HepG2 (cell line): Measurements from ENCODE around the gene ADAMTS17. TPM values are rescaled to one million over a fixed set of nuclear protein-coding genes. Genes with fewer than 3 reads are reported as not detected.

ENCODE experiments used
- ATAC-seq: fragments of 200-7000 bp; cut with Tn5 transposase; 3 replicates; pipeline ENCODE4 v1.9.1; 2020; ENCODE audit warnings: mild to moderate bottlenecking, moderate library complexity
- BruUV-seq: library from RNA; stranded (reverse); fragments of 400-500 nt; replicated peaks from 2 replicates; lab custom pipeline; 2021; lab: Mats Ljungman, UMichigan
- CTCF ChIA-PET: fragments of 300-600 bp; formaldehyde crosslinking; extraction: SDS; loops from one replicate; lab custom pipeline; 2021; ENCODE audit warnings: low total read pairs, inconsistent platforms, low intra/inter-chr PET ratio; lab: Yijun Ruan, JAX
- POLR2A ChIA-PET: fragments of 350-600 bp; sonication (Branson Sonifier 250); formaldehyde crosslinking; loops from one replicate; lab custom pipeline; 2020; ENCODE audit warnings: antibody characterized with exemption, inconsistent platforms; lab: Yijun Ruan, JAX
- DNase-seq: peaks from one replicate; pipeline ENCODE4 v3.0.0-alpha.2; 2015; ENCODE audit warnings: low spot score
- FAIRE-seq: peaks from 3 replicates; lab custom pipeline; 2011; peaks lifted over from hg19 to GRCh38; lab: Jason Lieb, UNC
- H2AFZ ChIP-seq: one replicate; pipeline ENCODE4 v1.6.1; 2011; ENCODE audit warnings: low read length, inconsistent platforms
- H3K27ac ChIP-seq: fragments of 300-600 bp; 3 replicates; pipeline ENCODE4 v1.8.0; 2011; ENCODE audit warnings: mixed run types, mild to moderate bottlenecking, mixed read lengths, low read length, inconsistent platforms; ENCODE audit not compliant: insufficient read depth; ENCODE audit errors: extremely low read length
- H3K27me3 ChIP-seq, 2 experiments: fragments of 200-600 bp in 1 of 2; 2 replicates in 1 of 2; 3 replicates in 1 of 2; pipeline versions ENCODE4 v1.6.0 to v1.8.0; 2011; ENCODE audit warnings: low read length in 2 of 2, mild to moderate bottlenecking in 2 of 2, moderate library complexity in 2 of 2, inconsistent platforms in 1 of 2; ENCODE audit not compliant: insufficient read depth in 2 of 2, control insufficient read depth in 1 of 2
- H3K36me3 ChIP-seq, 2 experiments: fragments of 200-600 bp in 1 of 2; replicated peaks in 1 of 2; 2 replicates in 1 of 2; 3 replicates in 1 of 2; pipeline versions ENCODE4 v1.5.1 to v1.8.0; 2011; ENCODE audit warnings: low read length in 2 of 2, inconsistent platforms in 1 of 2; ENCODE audit not compliant: insufficient read depth in 2 of 2, control insufficient read depth in 1 of 2
- H3K4me1 ChIP-seq: 2 replicates; pipeline ENCODE4 v1.5.1; 2012; ENCODE audit warnings: low read length, inconsistent platforms; ENCODE audit not compliant: insufficient read depth
- H3K4me2 ChIP-seq: 2 replicates; pipeline ENCODE4 v1.6.0; 2011; ENCODE audit warnings: low read depth, low read length, inconsistent platforms
- H3K4me3 ChIP-seq, 3 experiments: fragments of 200-600 bp in 1 of 3; sonication (generic), shearing (Covaris generic) in 1 of 3; replicated peaks in 1 of 3; 2 replicates each; pipeline ENCODE4 v1.5.1; 2011 to 2016; ENCODE audit warnings: low read length in 3 of 3, inconsistent platforms in 2 of 3, low read depth in 2 of 3, mild to moderate bottlenecking in 2 of 3, control low read depth in 1 of 3, mixed read lengths in 1 of 3; ENCODE audit not compliant: insufficient read depth in 1 of 3
- H3K79me2 ChIP-seq: one replicate; pipeline ENCODE4 v1.6.1; 2011; ENCODE audit warnings: low read length, inconsistent platforms; ENCODE audit not compliant: insufficient read depth
- H3K9ac ChIP-seq: 2 replicates; pipeline ENCODE4 v1.6.0; 2011; ENCODE audit warnings: mild to moderate bottlenecking, low read depth, low read length, inconsistent platforms; ENCODE audit not compliant: insufficient read depth
- H3K9me3 ChIP-seq: 2 replicates; pipeline ENCODE4 v1.5.1; 2012; ENCODE audit warnings: mild to moderate bottlenecking, low read length
- H4K20me1 ChIP-seq: 2 replicates; pipeline ENCODE4 v1.6.0; 2011; ENCODE audit warnings: inconsistent platforms, mild to moderate bottlenecking, low read length, moderate library complexity; ENCODE audit not compliant: insufficient read depth
- ARNT ChIP-seq: fragments of 450-650 bp; IDR thresholded peaks from 2 replicates; pipeline ENCODE4 v1.6.1; 2017
- BORCS8-MEF2B ChIP-seq: sonication (generic); formaldehyde crosslinking; IDR thresholded peaks from 2 replicates; pipeline ENCODE4 v1.8.0; 2022; ENCODE audit warnings: mild to moderate bottlenecking, missing genetic modification reagents
- HOXA3 ChIP-seq: sonication (generic); formaldehyde crosslinking; IDR thresholded peaks from 2 replicates; pipeline ENCODE4 v1.5.0; 2020; ENCODE audit warnings: missing genetic modification reagents
- JDP2 ChIP-seq: sonication (generic); formaldehyde crosslinking; IDR thresholded peaks from 2 replicates; pipeline ENCODE4 v1.8.1; 2022; ENCODE audit warnings: missing genetic modification reagents, borderline replicate concordance
- MEIS1 ChIP-seq: sonication (generic); formaldehyde crosslinking; IDR thresholded peaks from 2 replicates; pipeline ENCODE4 v1.9.0; 2021; ENCODE audit warnings: mild to moderate bottlenecking, missing genetic modification reagents, moderate library complexity, borderline replicate concordance
- MXI1 ChIP-seq: IDR thresholded peaks from 3 replicates; pipeline ENCODE4 v1.6.1; 2012; ENCODE audit warnings: low read depth, low read length, inconsistent platforms, borderline replicate concordance
- NFIC ChIP-seq: IDR thresholded peaks from 2 replicates; pipeline ENCODE4 v1.6.1; 2012; ENCODE audit warnings: mild to moderate bottlenecking, low read length, inconsistent platforms
- NFYB ChIP-seq: sonication (generic); formaldehyde crosslinking; IDR thresholded peaks from 2 replicates; pipeline ENCODE4 v1.4.0; 2020; ENCODE audit warnings: missing genetic modification reagents
- PAWR ChIP-seq: sonication (generic); formaldehyde crosslinking; IDR thresholded peaks from 2 replicates; pipeline ENCODE4 v1.4.0; 2020; ENCODE audit warnings: missing genetic modification reagents, mild to moderate bottlenecking, borderline replicate concordance
- PHF20 ChIP-seq: sonication (generic); formaldehyde crosslinking; IDR thresholded peaks from 2 replicates; pipeline ENCODE4 v1.5.0; 2020; ENCODE audit warnings: mild to moderate bottlenecking, missing genetic modification reagents
- PHF21A ChIP-seq: sonication (generic); formaldehyde crosslinking; IDR thresholded peaks from 2 replicates; pipeline ENCODE4 v1.5.0; 2020; ENCODE audit warnings: mild to moderate bottlenecking, missing genetic modification reagents
- SAP130 ChIP-seq: IDR thresholded peaks from 2 replicates; pipeline ENCODE4 v1.6.1; 2016; ENCODE audit warnings: low read depth
- ZFAT ChIP-seq: sonication (generic); formaldehyde crosslinking; conservative IDR thresholded peaks from 2 replicates; pipeline ENCODE4 v1.8.1; 2023; ENCODE audit warnings: missing genetic modification reagents, inconsistent platforms
- ZNF205 ChIP-seq: IDR thresholded peaks from 2 replicates; pipeline ENCODE4 v1.6.1; 2018; ENCODE audit warnings: missing biosample characterization, missing genetic modification reagents
- ZNF891 ChIP-seq: sonication (generic); formaldehyde crosslinking; IDR thresholded peaks from 2 replicates; pipeline ENCODE4 v1.5.0; 2020; ENCODE audit warnings: mild to moderate bottlenecking, missing genetic modification reagents
- WGBS: methylation state at CpG from one replicate; pipeline ENCODE4 v1.1.6; 2017; ENCODE audit warnings: low lambda C conversion rate; 5-methylcytosine and 5-hydroxymethylcytosine counted together
- in situ Hi-C: cut with HindIII; loops from 2 replicates; pipeline ENCODE4 v1.10.0; 2017; ENCODE audit warnings: low pct_unique_long_range_greater_than_20kb; ENCODE audit not compliant: extremely low pct_ligation_motif_present
- intact Hi-C: fragments of 100-400 bp; cut with micrococcal nuclease; formaldehyde crosslinking; loops from one replicate; pipeline ENCODE4 v1.10.0; 2022; ENCODE audit not compliant: unreplicated experiment
- polyA plus RNA-seq, 8 experiments: library from polyadenylated mRNA; depleted of rRNA in 3 of 8; stranded (reverse) in 7 of 8; unstranded in 1 of 8; fragments of >200 nt; fragmentation: Illumina TruSeq in 4 of 8; extraction: Trizol in 4 of 8; gene quantifications; 2 replicates each; pipeline versions ENCODE4 v1.2.1 to v1.2.3, GENCODE V29; 2011 to 2016; ENCODE audit warnings: low read depth in 4 of 8, missing spikeins in 1 of 8, mixed read lengths in 1 of 8; ENCODE audit not compliant: insufficient read depth in 1 of 8
- total RNA-seq, 5 experiments: library from RNA; depleted of rRNA; stranded (reverse); fragments of >200 nt; fragmentation: Illumina TruSeq; extraction: Trizol; gene quantifications; 2 replicates each; pipeline ENCODE4 v1.2.3, GENCODE V29; 2016; ENCODE audit warnings: low read depth in 1 of 5
- TF ChIP-seq, protein P1 (sequence below), 2 experiments: sonication (generic) in 1 of 2; formaldehyde crosslinking in 1 of 2; IDR thresholded peaks; 2 replicates each; pipeline versions ENCODE4 v1.4.0 to v1.6.1; 2018 to 2020; ENCODE audit warnings: missing genetic modification reagents in 2 of 2, borderline replicate concordance in 1 of 2, low read depth in 1 of 2, mild to moderate bottlenecking in 1 of 2, missing biosample characterization in 1 of 2
- TF ChIP-seq, protein P2 (sequence below): sonication (generic); formaldehyde crosslinking; IDR thresholded peaks from 2 replicates; pipeline ENCODE4 v1.5.0; 2020; ENCODE audit warnings: missing genetic modification reagents

ADAMTS17 gene
- total and polyA plus RNA-seq, 2 of the 13 experiments (the other 11 are each of a cell fraction or from before 2014, with no cell fraction given) = 0.02 to 0.04 TPM

DNA sequence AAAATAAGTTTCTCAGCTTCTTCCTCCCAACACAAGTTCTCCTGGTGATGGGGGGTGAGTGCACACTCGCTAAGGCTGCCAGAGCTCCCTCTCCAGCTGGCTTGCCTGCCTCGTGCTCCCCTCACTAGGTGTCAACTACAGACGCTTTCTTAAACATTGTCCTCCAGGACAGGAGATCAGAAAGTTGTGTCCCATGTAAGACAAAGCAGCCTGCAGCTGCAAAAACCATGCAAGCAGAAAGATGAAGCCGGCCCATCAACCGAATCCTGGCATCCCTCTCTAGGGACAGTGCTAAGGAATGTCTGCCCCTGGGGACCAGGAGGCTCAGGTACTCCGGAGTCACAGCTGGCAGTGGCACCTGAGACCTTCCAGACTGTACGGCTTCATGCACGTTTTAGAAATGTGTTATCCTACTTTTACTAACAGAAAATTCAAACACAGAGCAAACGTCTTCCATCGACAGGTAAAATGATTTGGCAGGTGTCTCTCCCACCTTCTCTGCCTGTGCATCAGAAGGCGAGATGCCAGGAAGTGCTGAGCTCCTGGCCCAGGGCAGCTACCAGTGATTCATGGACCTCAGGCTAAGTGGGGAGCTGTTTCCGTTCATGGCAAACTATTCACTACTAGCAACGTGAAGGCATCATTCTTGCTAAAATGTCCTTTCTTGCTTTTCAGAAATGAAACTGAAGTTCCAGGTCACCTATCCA is 246.1 kb downstream of the ADAMTS17 start (continued):
- TF ChIP-seq, protein P1, sequence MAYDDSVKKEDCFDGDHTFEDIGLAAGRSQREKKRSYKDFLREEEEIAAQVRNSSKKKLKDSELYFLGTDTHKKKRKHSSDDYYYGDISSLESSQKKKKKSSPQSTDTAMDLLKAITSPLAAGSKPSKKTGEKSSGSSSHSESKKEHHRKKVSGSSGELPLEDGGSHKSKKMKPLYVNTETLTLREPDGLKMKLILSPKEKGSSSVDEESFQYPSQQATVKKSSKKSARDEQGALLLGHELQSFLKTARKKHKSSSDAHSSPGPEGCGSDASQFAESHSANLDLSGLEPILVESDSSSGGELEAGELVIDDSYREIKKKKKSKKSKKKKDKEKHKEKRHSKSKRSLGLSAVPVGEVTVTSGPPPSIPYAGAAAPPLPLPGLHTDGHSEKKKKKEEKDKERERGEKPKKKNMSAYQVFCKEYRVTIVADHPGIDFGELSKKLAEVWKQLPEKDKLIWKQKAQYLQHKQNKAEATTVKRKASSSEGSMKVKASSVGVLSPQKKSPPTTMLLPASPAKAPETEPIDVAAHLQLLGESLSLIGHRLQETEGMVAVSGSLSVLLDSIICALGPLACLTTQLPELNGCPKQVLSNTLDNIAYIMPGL (CRISPR knock-in tag; IDR thresholded peaks at IDR 0.05; ENCODE audit: borderline replicate concordance in 1 of 2, low read depth in 1 of 2) = no peak

DNA sequence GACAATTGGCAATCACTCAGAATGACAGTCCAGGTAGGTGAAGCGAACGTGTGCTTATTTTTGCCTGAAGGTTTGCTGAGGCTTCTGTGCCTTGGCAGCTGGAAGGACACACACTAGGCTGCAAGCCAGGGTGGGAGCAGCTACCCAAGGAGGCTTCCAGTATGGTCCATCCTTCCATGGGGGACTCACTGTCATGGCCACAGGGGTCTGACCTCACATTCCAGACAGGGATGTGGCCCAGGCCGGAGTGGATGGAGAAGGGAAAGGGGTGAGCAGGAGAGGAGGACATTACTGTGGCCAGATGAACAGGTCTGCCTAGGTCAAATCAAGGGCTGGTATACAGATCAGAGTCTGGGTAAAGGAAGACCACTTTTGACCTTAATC is 247.7 kb downstream of the ADAMTS17 start:
- Histone ChIP-seq H3K9me3 (no peaks in the 10 kb centered on the region), H3K9ac (no peak overlapping the region), H3K36me3 (no peaks in the 10 kb centered on the region), H2AFZ (no peak overlapping the region), H3K4me1 (no peaks in the 10 kb centered on the region), H3K27ac (no peak overlapping the region), H3K27me3 (0 out of 5 replicates have a peak, but pooled peaks cover 0 to 3% of the 10 kb centered on the region in 2 experiments), H3K4me2 (no peak overlapping the region), H3K4me3 (no peak overlapping the region), H3K79me2 (no peaks in the 10 kb centered on the region), H4K20me1 (no peaks in the 10 kb centered on the region)
- BruUV-seq = no TSS peak
- ChIA-PET POLR2A (no interaction called here), CTCF (no interaction called here)
- no peak for ATAC-seq
- TF ChIP-seq SAP130 (no peak), ZFAT (CRISPR knock-in tag) (no peak), ZNF205 (CRISPR knock-in tag) (no peak), HOXA3 (CRISPR knock-in tag) (no peak), ARNT (no peak), PHF20 (CRISPR knock-in tag) (no peak), MXI1 (no peak), MEIS1 (CRISPR knock-in tag) (no peak), JDP2 (CRISPR knock-in tag) (no peak), NFIC (no peak), ZNF891 (CRISPR knock-in tag) (no peak), PAWR (CRISPR knock-in tag) (no peak), NFYB (CRISPR knock-in tag) (no peak), PHF21A (CRISPR knock-in tag) (no peak), BORCS8-MEF2B (CRISPR knock-in tag) (no peak)
- TF ChIP-seq, protein P2, sequence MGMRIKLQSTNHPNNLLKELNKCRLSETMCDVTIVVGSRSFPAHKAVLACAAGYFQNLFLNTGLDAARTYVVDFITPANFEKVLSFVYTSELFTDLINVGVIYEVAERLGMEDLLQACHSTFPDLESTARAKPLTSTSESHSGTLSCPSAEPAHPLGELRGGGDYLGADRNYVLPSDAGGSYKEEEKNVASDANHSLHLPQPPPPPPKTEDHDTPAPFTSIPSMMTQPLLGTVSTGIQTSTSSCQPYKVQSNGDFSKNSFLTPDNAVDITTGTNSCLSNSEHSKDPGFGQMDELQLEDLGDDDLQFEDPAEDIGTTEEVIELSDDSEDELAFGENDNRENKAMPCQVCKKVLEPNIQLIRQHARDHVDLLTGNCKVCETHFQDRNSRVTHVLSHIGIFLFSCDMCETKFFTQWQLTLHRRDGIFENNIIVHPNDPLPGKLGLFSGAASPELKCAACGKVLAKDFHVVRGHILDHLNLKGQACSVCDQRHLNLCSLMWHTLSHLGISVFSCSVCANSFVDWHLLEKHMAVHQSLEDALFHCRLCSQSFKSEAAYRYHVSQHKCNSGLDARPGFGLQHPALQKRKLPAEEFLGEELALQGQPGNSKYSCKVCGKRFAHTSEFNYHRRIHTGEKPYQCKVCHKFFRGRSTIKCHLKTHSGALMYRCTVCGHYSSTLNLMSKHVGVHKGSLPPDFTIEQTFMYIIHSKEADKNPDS (CRISPR knock-in tag) = no peak
- DNase-seq = no peak
- intact Hi-C loops (no loop called here), in situ Hi-C loops (no loop called here)
- FAIRE-seq = no peak
- WGBS = 57% methylated on average over 3 of the region's 3 CpGs
